ENCODE measurements around the gene ANKRD29.

Gene ANKRD29

GRCh38 chr18:23609390-23610023, 53.2 kb downstream of the ANKRD29 start:
- Histone ChIP-seq H3K27me3 (replicated peaks; ENCODE audit: control insufficient read depth, insufficient read depth, low read length) (no peaks in the 10 kb centered on the region), H3K36me3 (ENCODE audit: control insufficient read depth, insufficient read depth, low read length) (no peaks in the 10 kb centered on the region), H3K4me3 (replicated peaks; ENCODE audit: low read depth, low read length) (no peak overlapping the region)
- no peak for DNase-seq (ENCODE audit: extremely low read depth, insufficient read length)
- no peak for TF ChIP-seq CTCF (IDR thresholded peaks at IDR 0.05; ENCODE audit: insufficient read depth, low read length, poor library complexity, severe bottlenecking)

GRCh38 chr18:23608211-23608610, 54.5 kb downstream of the ANKRD29 start:
- TF ChIP-seq CTCF (IDR thresholded peaks at IDR 0.05; ENCODE audit: insufficient read depth, low read length, poor library complexity, severe bottlenecking), result no peak
- Histone ChIP-seq H3K36me3 (ENCODE audit: control insufficient read depth, insufficient read depth, low read length) (no peaks in the 10 kb centered on the region), H3K4me3 (replicated peaks; ENCODE audit: low read depth, low read length) (no peak overlapping the region), H3K27me3 (replicated peaks; ENCODE audit: control insufficient read depth, insufficient read depth, low read length) (no peaks in the 10 kb centered on the region)
- DNase-seq (ENCODE audit: extremely low read depth, insufficient read length), result no peak

GRCh38 chr18:23605941-23606340, 56.8 kb downstream of the ANKRD29 start:
- Histone ChIP-seq H3K27me3 (replicated peaks; ENCODE audit: control insufficient read depth, insufficient read depth, low read length) (no peaks in the 10 kb centered on the region), H3K4me3 (replicated peaks; ENCODE audit: low read depth, low read length) (no peak overlapping the region), H3K36me3 (ENCODE audit: control insufficient read depth, insufficient read depth, low read length) (no peaks in the 10 kb centered on the region)
- TF ChIP-seq CTCF (IDR thresholded peaks at IDR 0.05; ENCODE audit: insufficient read depth, low read length, poor library complexity, severe bottlenecking), result no peak
- DNase-seq (ENCODE audit: extremely low read depth, insufficient read length), result no peak

GRCh38 chr18:23599809-23600208, 62.9 kb downstream of the ANKRD29 start:
- Histone ChIP-seq H3K4me3 (replicated peaks; ENCODE audit: low read depth, low read length) (no peak overlapping the region), H3K36me3 (ENCODE audit: control insufficient read depth, insufficient read depth, low read length) (no peaks in the 10 kb centered on the region), H3K27me3 (replicated peaks; ENCODE audit: control insufficient read depth, insufficient read depth, low read length) (no peaks in the 10 kb centered on the region)
- TF ChIP-seq CTCF (IDR thresholded peaks at IDR 0.05; ENCODE audit: insufficient read depth, low read length, poor library complexity, severe bottlenecking), result no peak
- DNase-seq (ENCODE audit: extremely low read depth, insufficient read length), result no peak

- no peak for DNase-seq (ENCODE audit: extremely low read depth, insufficient read length)
- TF ChIP-seq CTCF (IDR thresholded peaks at IDR 0.05; ENCODE audit: insufficient read depth, low read length, poor library complexity, severe bottlenecking), result no peak
- no peaks in the 10 kb centered on the region for H3K36me3 ChIP-seq (ENCODE audit: control insufficient read depth, insufficient read depth, low read length)
These were observed 66.5 kb downstream of the ANKRD29 start for GRCh38 chr18:23596183-23596582.

GRCh38 chr18:23595591-23595990, 67.1 kb downstream of the ANKRD29 start:
- no peaks in the 10 kb centered on the region; the same call in 1 of the 2 replicates for H3K27me3 ChIP-seq (replicated peaks; ENCODE audit: control insufficient read depth, insufficient read depth, low read length)
- H3K36me3 ChIP-seq (ENCODE audit: control insufficient read depth, insufficient read depth, low read length), result no peaks in the 10 kb centered on the region
- TF ChIP-seq CTCF (IDR thresholded peaks at IDR 0.05; ENCODE audit: insufficient read depth, low read length, poor library complexity, severe bottlenecking), result no peak
- no peak overlapping the region for H3K4me3 ChIP-seq (replicated peaks; ENCODE audit: low read depth, low read length)
- DNase-seq (ENCODE audit: extremely low read depth, insufficient read length), result no peak

More at GRCh38 chr18:23596183-23596582, 66.5 kb downstream of the ANKRD29 start:
- Histone ChIP-seq H3K27me3 (replicated peaks; ENCODE audit: control insufficient read depth, insufficient read depth, low read length) (no peaks in the 10 kb centered on the region; the same call in 1 of the 2 replicates), H3K4me3 (replicated peaks; ENCODE audit: low read depth, low read length) (no peak overlapping the region)
